ENCODE results near the gene HRH3. TPM values are rescaled to one million over a fixed set of nuclear protein-coding genes. Genes with fewer than 3 reads are reported as not detected.

Gene HRH3
- total RNA-seq, 3 donors from 2014 or later, result not detected

DNA sequence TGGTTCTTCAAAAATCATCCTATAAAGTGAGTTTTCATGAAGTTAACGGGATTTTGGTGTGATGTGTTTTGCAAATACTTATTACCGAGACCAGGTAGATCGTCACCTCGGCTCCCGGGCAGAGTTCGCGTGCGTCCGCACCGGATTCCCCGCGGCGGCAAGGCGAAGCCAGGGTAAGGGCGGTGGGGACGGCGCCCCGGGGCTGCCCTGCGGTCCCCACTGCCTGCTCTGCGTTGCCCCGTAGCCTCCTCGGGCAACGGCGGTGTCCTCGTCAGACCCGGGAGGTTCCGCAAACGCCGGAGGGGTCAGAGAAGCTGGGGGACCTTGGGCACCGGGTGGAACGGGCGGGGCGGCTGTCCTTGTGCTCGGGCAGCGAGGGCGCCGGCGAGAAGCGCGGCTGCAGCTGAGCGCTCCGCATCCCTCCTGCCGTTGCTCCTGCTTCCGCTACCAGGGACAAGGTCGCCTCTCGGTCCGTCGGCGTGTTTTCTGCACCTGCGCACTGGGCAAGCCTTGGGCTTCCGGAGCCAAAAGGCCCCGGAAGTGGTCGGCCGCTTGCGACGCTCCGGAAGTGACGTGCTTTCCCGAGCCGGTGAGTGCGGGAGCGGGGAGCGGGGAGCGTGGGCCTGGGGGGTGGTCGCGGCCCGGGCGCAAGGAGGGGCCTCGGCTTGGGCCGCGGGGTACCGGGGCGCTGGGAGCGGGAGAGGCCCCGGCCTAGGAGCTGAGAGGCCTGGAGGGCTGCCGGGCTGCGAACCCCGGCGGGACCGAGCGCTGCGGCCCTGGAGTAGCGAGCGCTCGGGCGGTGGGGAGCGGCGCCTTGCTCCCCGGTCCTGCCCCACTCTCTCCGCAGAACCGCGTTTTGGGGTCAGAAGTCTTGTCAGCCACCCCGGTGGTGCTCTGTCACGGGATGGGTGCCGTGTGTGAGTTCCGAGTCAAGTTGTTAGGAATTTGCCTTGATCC is 37.3 kb downstream of the HRH3 start, which contains the start of gene MTG2:
TSS of gene MTG2 (plus strand) at position 560 of the 957 bp plus-strand sequence. CDS start 10,393 bp downstream, outside the sequence.
- no peaks in the 10 kb centered on the region for H3K27me3 Mint-ChIP-seq (ENCODE audit: low read depth)
- H3K36me3 Mint-ChIP-seq (ENCODE audit: insufficient read depth), result peaks cover 2% of the 10 kb centered on the region

DNA sequence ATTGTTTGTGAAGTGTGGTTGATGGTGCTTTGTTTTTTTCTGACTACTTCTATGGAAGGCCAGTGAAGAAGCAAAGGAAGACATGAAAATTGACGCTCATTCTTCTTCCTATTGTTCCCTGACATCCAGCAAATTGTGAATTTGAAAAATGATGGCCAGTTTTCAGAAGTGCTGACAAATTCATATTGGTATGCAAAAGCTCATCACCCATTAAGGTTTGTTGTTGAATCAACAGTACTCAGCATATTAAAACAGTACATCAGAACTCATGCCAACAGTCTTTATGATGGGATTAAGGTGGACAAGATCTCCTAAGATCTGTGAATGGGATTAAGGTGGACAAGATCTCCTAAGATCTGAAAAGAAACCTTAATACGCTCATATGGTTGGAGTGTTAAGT is 38.3 kb downstream of the HRH3 start:
- Mint-ChIP-seq H3K9me3 (no peaks in the 10 kb centered on the region), H3K4me1 (ENCODE audit: low read depth) (peaks cover 26% of the 10 kb centered on the region), H3K4me3 (peak overlapping the region; percentile 92), H3K27me3 (ENCODE audit: low read depth) (no peaks in the 10 kb centered on the region), H3K36me3 (ENCODE audit: insufficient read depth) (peaks cover 2% of the 10 kb centered on the region)
- DNase-seq (no peak), ATAC-seq (no peak)

More for the DNA sequence above, 37.3 kb downstream of the HRH3 start, which contains the start of gene MTG2:
- peaks cover 34% of the 10 kb centered on the region for H3K4me1 Mint-ChIP-seq (ENCODE audit: low read depth)
- H3K4me3 Mint-ChIP-seq, result peak within 1 kb of the TSS; percentile 92
- DNase-seq (peak; percentile 90), ATAC-seq (peak; percentile 95 to 97)
- H3K9me3 Mint-ChIP-seq, result no peaks in the 10 kb centered on the region

DNA sequence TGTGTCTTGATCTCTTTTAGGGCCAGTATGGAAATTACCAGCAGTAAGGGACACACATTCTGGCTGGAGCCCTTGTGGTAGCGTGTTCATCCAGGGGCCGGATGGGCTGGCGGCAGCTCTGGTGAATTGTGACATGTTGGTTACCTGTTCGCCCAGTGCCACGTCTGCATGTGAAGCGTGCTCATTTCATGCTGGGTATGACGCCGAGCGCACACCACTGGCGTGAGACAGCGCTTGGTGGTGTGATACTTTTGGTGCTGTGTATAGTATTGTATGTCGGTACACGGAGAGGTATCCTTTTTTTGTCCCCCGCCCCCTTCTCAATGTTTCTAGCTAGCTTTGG is 40.9 kb downstream of the HRH3 start:
- Mint-ChIP-seq H3K4me1 (ENCODE audit: low read depth) (peaks cover 13% of the 10 kb centered on the region), H3K4me3 (no peak overlapping the region), H3K9me3 (no peaks in the 10 kb centered on the region), H3K27me3 (ENCODE audit: low read depth) (no peaks in the 10 kb centered on the region), H3K36me3 (ENCODE audit: insufficient read depth) (peaks cover 7% of the 10 kb centered on the region)
- no peak for DNase-seq
- ATAC-seq, result no peak

DNA sequence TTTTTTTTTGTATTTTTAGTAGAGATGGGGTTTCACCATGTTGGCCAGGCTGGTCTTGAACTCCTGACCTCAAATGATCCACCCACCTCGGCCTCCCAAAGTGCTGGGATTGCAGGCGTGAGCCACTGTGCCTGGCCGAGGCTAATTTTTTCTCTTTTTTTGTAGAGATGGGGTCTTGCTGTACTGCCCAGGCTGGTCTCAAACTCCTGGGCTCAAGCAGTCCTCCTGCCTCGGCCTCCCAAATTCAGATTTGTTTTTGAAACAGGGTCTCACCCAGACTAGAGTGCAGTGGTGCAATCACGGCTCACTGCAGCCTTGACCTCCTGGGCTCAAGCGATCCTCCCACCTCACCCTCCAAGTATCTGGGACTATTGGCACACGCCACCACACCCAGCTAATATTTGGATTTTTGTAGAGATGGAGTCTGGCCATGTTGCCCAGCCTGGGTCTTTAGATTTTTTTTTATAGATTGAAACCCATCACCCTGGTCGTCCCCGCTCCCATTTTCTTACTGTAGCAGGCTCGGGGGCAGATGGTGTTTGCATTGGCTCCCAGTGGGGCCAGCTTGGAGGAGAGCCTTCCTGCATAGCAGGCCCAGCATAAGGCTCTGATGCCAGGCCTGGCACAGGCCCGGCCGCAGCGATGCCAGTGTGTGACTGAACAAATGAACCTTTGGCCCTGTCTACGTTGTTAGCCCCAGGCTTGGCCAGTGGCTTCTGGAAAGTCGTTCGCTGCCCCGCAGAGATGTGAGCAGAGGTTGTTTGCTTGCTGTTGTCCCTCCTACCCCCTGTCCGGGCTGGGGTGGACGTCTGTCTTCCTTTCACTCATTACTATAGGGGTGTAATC is 41.5 kb downstream of the HRH3 start:
- DNase-seq (no peak), ATAC-seq (no peak)
- H3K4me3 Mint-ChIP-seq, result no peak overlapping the region
- no peaks in the 10 kb centered on the region for H3K9me3 Mint-ChIP-seq
- peaks cover 10% of the 10 kb centered on the region for H3K36me3 Mint-ChIP-seq (ENCODE audit: insufficient read depth)
- H3K27me3 Mint-ChIP-seq (ENCODE audit: low read depth), result no peaks in the 10 kb centered on the region
- peaks cover 9% of the 10 kb centered on the region for H3K4me1 Mint-ChIP-seq (ENCODE audit: low read depth)

DNA sequence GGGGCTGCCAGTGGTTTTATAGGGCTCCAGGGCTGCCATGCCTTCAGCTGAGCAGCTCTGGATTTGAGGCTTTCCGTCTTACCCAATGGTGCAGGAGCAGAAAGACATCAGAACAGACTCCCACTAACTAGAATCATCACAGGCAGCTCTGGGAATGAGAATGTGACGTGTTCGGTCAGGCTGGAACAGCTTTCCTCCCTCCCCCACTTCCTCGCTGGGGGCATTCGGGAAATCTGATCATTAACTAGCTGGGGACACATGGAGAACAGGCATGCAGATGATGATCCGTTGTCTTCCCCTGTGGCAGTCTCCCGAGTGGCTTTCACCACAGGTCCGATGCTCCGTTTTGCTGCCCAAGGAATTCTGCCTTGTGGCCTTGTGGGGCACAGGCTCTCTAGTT is 42.8 kb downstream of the HRH3 start:
- H3K4me3 Mint-ChIP-seq, result no peak overlapping the region
- peaks cover 10% of the 10 kb centered on the region for H3K36me3 Mint-ChIP-seq (ENCODE audit: insufficient read depth)
- H3K9me3 Mint-ChIP-seq, result no peaks in the 10 kb centered on the region
- H3K4me1 Mint-ChIP-seq (ENCODE audit: low read depth), result peaks cover 6% of the 10 kb centered on the region
- no peak for ATAC-seq
- no peaks in the 10 kb centered on the region for H3K27me3 Mint-ChIP-seq (ENCODE audit: low read depth)
- no peak for DNase-seq

DNA sequence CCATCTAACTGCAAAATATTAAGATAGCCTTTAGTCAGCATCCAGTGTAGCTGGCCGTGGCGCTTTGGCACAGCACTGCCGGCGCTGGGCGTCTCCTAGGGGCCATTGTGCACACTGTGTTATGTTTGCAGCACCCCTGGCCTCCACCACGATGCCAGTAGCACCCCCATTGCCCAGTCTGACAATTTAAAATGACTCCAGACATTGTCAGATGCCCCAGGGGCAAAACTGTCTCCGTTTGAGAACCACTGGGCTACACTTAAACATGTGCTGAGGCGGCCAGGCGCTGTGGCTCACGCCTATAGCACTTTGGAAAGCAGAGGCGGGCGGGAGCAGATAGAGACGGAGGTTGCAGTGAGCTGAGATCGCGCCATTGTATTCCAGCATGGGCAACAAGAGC is 43.2 kb downstream of the HRH3 start:
- Mint-ChIP-seq H3K4me1 (ENCODE audit: low read depth) (peaks cover 3% of the 10 kb centered on the region), H3K9me3 (no peaks in the 10 kb centered on the region), H3K36me3 (ENCODE audit: insufficient read depth) (peaks cover 10% of the 10 kb centered on the region), H3K27me3 (ENCODE audit: low read depth) (no peaks in the 10 kb centered on the region), H3K4me3 (no peak overlapping the region)
- ATAC-seq (no peak), DNase-seq (no peak)

DNA sequence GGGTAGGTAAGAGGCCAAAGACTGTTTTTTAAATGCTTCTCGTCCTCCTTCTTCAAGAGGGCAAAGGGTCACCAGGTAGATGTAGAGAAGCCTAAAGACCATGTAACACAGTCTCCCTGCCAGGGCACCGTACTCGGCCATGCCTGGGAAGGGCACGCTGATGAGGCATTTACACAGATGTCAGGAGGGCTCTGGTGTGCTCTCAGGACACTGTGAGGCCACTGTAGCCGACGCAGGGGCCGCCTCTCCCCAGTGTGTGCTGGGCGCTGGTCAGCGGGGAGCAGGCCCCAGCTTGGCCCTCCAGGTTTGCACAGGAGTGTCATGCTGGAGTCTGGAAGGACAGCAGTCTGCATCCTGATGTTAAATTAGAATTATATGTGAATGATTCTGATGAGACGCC is 44.4 kb downstream of the HRH3 start:
- Mint-ChIP-seq H3K27me3 (ENCODE audit: low read depth) (no peaks in the 10 kb centered on the region), H3K36me3 (ENCODE audit: insufficient read depth) (peaks cover 10% of the 10 kb centered on the region), H3K4me1 (ENCODE audit: low read depth) (no peaks in the 10 kb centered on the region), H3K4me3 (no peak overlapping the region), H3K9me3 (no peaks in the 10 kb centered on the region)
- ATAC-seq (no peak), DNase-seq (no peak)

DNA sequence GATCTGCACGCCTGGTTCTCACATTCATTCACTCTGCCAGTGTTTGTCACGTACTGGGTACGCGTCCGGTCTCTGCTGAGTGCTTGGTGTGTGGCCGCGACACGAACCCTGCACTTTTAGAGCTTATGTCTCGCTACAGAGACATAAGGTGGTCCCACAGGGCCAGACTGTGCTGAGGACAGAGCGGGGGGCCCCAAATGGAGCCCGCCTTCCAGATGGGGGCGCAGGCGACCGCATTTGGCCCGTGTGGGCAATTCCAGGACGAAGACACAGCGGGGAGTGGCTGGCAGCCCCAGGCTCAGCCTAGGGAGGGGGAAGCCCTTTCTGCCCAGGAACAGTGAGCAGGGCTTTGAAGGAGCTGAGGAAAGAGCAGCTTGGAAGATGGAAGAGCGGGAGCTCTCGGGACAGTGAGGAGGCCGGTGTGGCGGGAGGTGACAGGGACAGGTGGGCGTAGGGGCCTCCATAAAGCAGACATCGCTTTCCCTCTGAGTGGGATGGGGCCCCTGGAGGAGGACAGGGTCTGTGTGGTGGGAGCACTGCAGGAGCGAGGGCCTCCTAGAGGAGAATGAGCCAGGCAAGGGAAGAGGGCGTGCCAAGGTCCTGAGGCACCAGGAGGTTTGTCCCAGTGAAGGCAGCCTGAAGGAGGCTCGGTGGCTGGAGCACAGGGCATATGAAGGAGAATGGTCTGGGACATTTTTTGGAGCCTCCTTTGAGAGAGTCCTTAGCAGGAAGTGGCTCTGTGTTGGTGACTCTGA is 45.0 kb downstream of the HRH3 start:
- Mint-ChIP-seq H3K4me1 (ENCODE audit: low read depth) (no peaks in the 10 kb centered on the region), H3K4me3 (no peak overlapping the region), H3K36me3 (ENCODE audit: insufficient read depth) (peaks cover 10% of the 10 kb centered on the region), H3K9me3 (no peaks in the 10 kb centered on the region), H3K27me3 (ENCODE audit: low read depth) (no peaks in the 10 kb centered on the region)
- no peak for ATAC-seq
- DNase-seq, result no peak

DNA sequence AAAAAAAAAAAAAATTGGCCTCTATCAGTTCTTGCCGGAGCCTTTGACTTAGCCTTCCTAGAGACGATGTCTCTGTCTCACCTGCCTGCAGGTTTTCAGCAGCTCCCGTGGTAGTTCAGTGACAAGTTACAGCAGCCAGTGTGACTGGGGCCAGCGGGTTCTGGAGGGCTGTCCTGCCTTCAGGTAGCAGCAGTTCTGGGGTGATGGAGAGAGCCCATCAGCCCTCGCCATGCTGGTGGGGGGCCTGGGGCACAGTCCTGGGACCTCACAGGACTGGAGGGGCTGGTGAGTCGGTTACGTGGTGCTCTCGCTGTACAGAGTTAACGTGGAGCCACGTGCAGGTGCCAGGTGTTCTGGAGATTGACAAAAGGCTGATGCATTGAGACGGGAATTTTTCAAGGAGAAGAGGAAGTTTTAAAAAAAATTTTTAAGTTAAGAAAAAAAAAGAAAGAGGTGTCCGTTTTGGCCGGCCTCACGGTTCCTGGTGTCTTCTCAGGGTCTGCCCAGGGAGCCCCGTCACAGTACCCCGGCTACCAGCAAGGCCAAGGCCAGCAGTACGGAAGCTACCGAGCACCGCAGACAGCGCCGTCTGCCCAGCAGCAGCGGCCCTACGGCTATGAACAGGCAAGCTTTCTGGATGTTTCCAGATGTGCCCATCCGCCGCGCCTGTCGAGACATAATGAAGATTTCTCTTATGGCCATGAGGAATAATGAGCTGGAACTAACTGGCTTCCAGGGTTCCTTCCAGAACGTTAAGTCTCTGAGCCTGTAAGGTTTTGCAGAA is 45.9 kb downstream of the HRH3 start:
- Mint-ChIP-seq H3K27me3 (ENCODE audit: low read depth) (no peaks in the 10 kb centered on the region), H3K36me3 (ENCODE audit: insufficient read depth) (peaks cover 10% of the 10 kb centered on the region), H3K9me3 (no peaks in the 10 kb centered on the region), H3K4me1 (ENCODE audit: low read depth) (no peaks in the 10 kb centered on the region), H3K4me3 (no peak overlapping the region)
- DNase-seq (no peak), ATAC-seq (no peak)

DNA sequence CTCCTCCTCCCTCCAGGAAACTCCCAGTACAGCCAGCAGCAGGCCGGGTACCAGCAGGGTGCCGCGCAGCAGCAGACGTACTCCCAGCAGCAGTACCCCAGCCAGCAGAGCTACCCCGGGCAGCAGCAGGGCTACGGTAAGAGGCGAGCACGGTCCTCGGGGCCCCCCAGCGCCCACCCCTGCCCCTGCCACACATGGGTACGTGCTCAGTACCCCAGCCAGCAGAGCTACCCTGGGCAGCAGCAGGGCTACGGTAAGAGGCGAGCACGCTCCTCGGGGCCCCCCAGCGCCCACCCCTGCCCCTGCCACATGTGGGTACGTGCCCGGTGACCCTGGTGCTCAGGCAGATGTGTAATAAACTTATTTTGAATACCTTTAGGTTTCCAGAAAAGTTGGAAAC is 47.4 kb downstream of the HRH3 start:
- DNase-seq (no peak), ATAC-seq (no peak)
- H3K4me1 Mint-ChIP-seq (ENCODE audit: low read depth), result no peaks in the 10 kb centered on the region
- no peaks in the 10 kb centered on the region for H3K27me3 Mint-ChIP-seq (ENCODE audit: low read depth)
- H3K36me3 Mint-ChIP-seq (ENCODE audit: insufficient read depth), result peaks cover 13% of the 10 kb centered on the region
- no peaks in the 10 kb centered on the region for H3K9me3 Mint-ChIP-seq
- H3K4me3 Mint-ChIP-seq, result no peak overlapping the region

DNA sequence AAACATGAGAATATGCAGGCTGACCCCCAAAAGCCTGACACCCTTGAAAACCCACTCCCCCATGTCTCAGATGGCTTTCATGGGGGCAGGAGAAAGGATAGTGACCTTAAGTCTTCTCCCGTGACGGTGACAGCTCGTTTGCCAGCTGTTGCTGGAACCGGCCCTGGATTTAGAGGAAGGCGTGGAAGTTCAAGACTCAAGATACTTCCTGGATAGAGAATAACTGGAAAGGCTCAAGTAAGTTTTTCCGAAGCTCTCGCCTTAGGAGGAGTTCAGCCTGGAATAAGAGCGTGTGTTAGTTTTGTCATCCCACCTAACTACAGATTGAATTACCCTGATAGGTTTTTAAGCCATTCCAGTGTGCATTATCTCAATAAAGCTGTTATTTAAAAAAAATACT is 48.8 kb downstream of the HRH3 start:
- H3K27me3 Mint-ChIP-seq (ENCODE audit: low read depth), result no peaks in the 10 kb centered on the region
- peaks cover 13% of the 10 kb centered on the region for H3K36me3 Mint-ChIP-seq (ENCODE audit: insufficient read depth)
- ATAC-seq (no peak), DNase-seq (no peak)
- H3K9me3 Mint-ChIP-seq, result no peaks in the 10 kb centered on the region
- H3K4me3 Mint-ChIP-seq, result no peak overlapping the region
- H3K4me1 Mint-ChIP-seq (ENCODE audit: low read depth), result no peaks in the 10 kb centered on the region

DNA sequence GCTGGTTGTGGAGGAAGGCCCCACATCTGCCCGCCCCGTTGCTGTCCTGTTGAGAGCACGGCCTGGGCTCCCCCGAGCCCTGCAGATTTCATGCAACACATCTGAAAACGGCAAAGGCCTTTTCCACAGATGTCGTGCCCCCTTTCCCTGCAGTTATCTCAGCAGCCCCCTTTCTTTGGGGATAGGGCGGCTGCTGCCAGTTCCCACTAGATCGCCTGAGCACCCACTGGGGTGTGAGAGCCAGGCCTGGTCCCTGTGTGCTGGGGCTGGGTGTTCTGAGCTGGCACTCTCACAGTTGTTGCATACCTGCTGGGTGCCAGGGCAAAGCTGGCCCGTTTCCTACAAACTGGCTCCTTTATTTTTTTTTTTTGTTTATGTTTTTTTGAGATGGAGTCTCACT is 49.5 kb downstream of the HRH3 start:
- no peaks in the 10 kb centered on the region for H3K4me1 Mint-ChIP-seq (ENCODE audit: low read depth)
- no peaks in the 10 kb centered on the region for H3K9me3 Mint-ChIP-seq
- DNase-seq, result no peak
- H3K27me3 Mint-ChIP-seq (ENCODE audit: low read depth), result no peaks in the 10 kb centered on the region
- H3K4me3 Mint-ChIP-seq, result no peak overlapping the region
- ATAC-seq, result no peak
- peaks cover 14% of the 10 kb centered on the region for H3K36me3 Mint-ChIP-seq (ENCODE audit: insufficient read depth)

DNA sequence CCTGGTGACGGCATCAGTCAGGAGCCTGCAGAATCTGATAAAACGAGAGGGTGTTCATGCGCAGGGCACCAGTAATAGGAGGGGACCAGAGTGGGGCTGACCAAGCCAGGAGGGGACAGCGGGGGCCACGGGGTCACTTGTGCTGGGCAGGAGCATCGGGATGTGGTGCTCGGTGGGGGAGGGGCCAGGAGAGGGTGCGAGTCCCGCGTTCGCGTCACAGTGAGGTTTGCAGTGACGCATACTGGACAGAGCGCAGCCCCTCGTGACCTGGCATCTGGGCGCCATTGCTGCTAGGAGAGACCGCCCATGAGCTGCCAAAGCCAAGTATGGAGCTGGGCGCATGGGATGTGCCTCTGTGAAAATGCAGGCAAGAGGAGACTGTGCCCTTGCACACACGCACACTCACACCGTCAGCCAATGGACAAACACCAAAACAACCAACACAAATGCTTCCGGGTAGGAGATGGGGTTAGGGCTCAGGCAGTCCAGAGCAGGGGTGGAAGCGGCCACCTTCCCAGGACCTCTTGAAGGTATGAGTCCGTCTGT is 51.1 kb downstream of the HRH3 start:
- no peaks in the 10 kb centered on the region for H3K9me3 Mint-ChIP-seq
- ATAC-seq (no peak), DNase-seq (no peak)
- H3K4me3 Mint-ChIP-seq, result no peak overlapping the region
- peaks cover 12% of the 10 kb centered on the region for H3K36me3 Mint-ChIP-seq (ENCODE audit: insufficient read depth)
- no peaks in the 10 kb centered on the region for H3K27me3 Mint-ChIP-seq (ENCODE audit: low read depth)
- H3K4me1 Mint-ChIP-seq (ENCODE audit: low read depth), result no peaks in the 10 kb centered on the region

Measured in activated T-cell treated with anti-CD3 and anti-CD28 coated beads, Interleukin-2, amount 50 U/mL, for 4 hours (primary cell).